Measurements from ENCODE around the gene MARCKSL1. TPM values are rescaled to one million over a fixed set of nuclear protein-coding genes. Genes with fewer than 3 reads are reported as not detected.
"Not testable (repeated sequence)": the region's sequence is repeated elsewhere in the genome, so short reads cannot be mapped to it uniquely, and the experiment has no call there.

Gene MARCKSL1
- total RNA-seq, 2 donors from 2014 or later = 12.9 to 34.5 TPM

DNA sequence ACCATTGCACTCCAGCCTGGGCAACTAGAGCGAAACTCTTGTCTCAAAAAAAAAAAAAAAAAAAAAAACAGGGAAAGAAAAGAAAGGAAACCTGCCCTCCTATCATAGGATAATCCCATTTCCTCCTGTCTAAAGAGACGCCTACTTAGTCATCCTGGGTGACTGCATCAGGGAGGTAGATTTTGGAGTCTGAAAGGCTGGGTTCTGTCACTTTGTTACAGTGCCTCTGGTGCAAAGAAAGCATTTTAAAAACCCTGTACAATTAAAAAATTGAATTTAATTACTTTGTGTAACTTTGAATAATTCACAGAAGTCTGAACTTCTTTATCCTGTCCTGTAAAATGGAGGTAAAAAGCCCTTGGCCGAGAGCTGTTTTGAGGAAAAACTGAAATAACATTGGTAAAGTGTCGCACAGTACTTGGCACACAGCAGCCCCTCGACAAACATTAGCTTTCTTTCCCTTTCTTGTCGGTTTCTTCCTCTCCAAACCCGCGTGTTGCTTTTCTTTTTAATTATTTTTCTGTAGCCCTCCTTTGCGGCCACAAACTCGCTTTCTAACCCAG, 44.8 kb downstream of the MARCKSL1 start:
- TF ChIP-seq CTCF (IDR thresholded peaks at IDR 0.05) (no peak), POLR2A (IDR thresholded peaks at IDR 0.05) (no peak)
- Histone ChIP-seq H3K36me3 (replicated peaks in 1 of 2; ENCODE audit: insufficient read depth in 1 of 2, low read depth in 2 of 2) (no peaks in the 10 kb centered on the region), H3K27me3 (no peaks in the 10 kb centered on the region), H3K4me3 (peak overlapping the region in 1 of 2 donors; percentile 67), H3K9me3 (no peaks in the 10 kb centered on the region), H3K4me1 (peaks cover 29% of the 10 kb centered on the region), H3K27ac (peak overlapping the region; percentile 68 to 91 (median 86))
- DNase-seq (no peak), ATAC-seq (no peak)
- intact Hi-C loops (cut with DNase I) = loop anchor here (10.0 kb wide), 1 partner anchor 56 kb away; no protein-coding TSS in a partner anchor
- 38 to 39% methylated on average over 10 of the region's 10 CpGs for WGBS, 2 donors

- no peak for DNase-seq
- no peaks in the 10 kb centered on the region for H3K27me3 ChIP-seq
- 95 to 96% methylated on average over 7 of the region's 7 CpGs for WGBS, 2 donors
- H3K9me3 ChIP-seq = no peaks in the 10 kb centered on the region
- no peak for ATAC-seq
- peaks cover 29% of the 10 kb centered on the region for H3K4me1 ChIP-seq
- H3K36me3 ChIP-seq (replicated peaks in 1 of 2; ENCODE audit: insufficient read depth in 1 of 2, low read depth in 2 of 2) = no peaks in the 10 kb centered on the region
- no peak overlapping the region for H3K27ac ChIP-seq
- intact Hi-C loops (cut with DNase I) = no loop called here
- no peak overlapping the region for H3K4me3 ChIP-seq
- no peak for TF ChIP-seq CTCF (IDR thresholded peaks at IDR 0.05)
- no peak for TF ChIP-seq POLR2A (IDR thresholded peaks at IDR 0.05)
Measured at GRCh38 chr1:32289256-32289655, 46.8 kb downstream of the MARCKSL1 start.

GRCh38 chr1:32286763-32287162, 49.3 kb downstream of the MARCKSL1 start:
- Histone ChIP-seq H3K4me3 (no peak overlapping the region), H3K27ac (no peak overlapping the region), H3K27me3 (no peaks in the 10 kb centered on the region), H3K9me3 (no peaks in the 10 kb centered on the region), H3K36me3 (replicated peaks in 1 of 2; ENCODE audit: insufficient read depth in 1 of 2, low read depth in 2 of 2) (no peaks in the 10 kb centered on the region), H3K4me1 (peaks cover 18% of the 10 kb centered on the region)
- 93 to 97% methylated on average over 4 of the region's 4 CpGs for WGBS, 2 donors
- ATAC-seq (no peak), DNase-seq (no peak)
- intact Hi-C loops (cut with DNase I) = no loop called here
- TF ChIP-seq POLR2A (IDR thresholded peaks at IDR 0.05) (no peak), CTCF (IDR thresholded peaks at IDR 0.05) (no peak)

- intact Hi-C loops (cut with DNase I) = no loop called here
- Histone ChIP-seq H3K9me3 (no peaks in the 10 kb centered on the region), H3K27me3 (no peaks in the 10 kb centered on the region), H3K36me3 (replicated peaks in 1 of 2; ENCODE audit: insufficient read depth in 1 of 2, low read depth in 2 of 2) (no peaks in the 10 kb centered on the region), H3K27ac (no peak overlapping the region), H3K4me3 (no peak overlapping the region), H3K4me1 (peaks cover 8% of the 10 kb centered on the region)
- DNase-seq = no peak
- WGBS, 2 donors = 75 to 89% methylated on average over 2 to 3 of the region's 3 CpGs
- no peak for ATAC-seq
- TF ChIP-seq CTCF (IDR thresholded peaks at IDR 0.05) (no peak), POLR2A (IDR thresholded peaks at IDR 0.05) (no peak)
Measured at GRCh38 chr1:32285658-32286057, 50.4 kb downstream of the MARCKSL1 start.

GRCh38 chr1:32284777-32285176, 51.3 kb downstream of the MARCKSL1 start:
- H3K4me3 ChIP-seq; intact Hi-C loops (cut with DNase I); H3K36me3 ChIP-seq (replicated peaks in 1 of 2; ENCODE audit: insufficient read depth in 1 of 2, low read depth in 2 of 2); H3K27me3 ChIP-seq; H3K9me3 ChIP-seq; ATAC-seq; H3K27ac ChIP-seq; H3K4me1 ChIP-seq; DNase-seq: not testable (repeated sequence)
- 77 to 79% methylated on average over 7 to 8 of the region's 8 CpGs for WGBS, 2 donors

Small RNA genes within 50 kb of the gene (small RNA-seq; reads per million reads assigned to genes)
- not detected for gene RF00019

Other genes with a start within 250 kb of the MARCKSL1 start
- 10 to 100 TPM; 15.8 to 20.5 TPM for gene KPNA6, start 228.2 kb downstream of the MARCKSL1 start, total RNA-seq
- gene TXLNA, start 156.6 kb downstream of the MARCKSL1 start, total RNA-seq = 10 to 100 TPM; 20.0 to 23.4 TPM
- gene CCDC28B, start 135.6 kb downstream of the MARCKSL1 start, total RNA-seq = 1 to 10 TPM; 2.9 to 3.6 TPM
- gene IQCC, start 130.6 kb downstream of the MARCKSL1 start, total RNA-seq = 1 to 10 TPM; 1.8 to 5.3 TPM
- gene DCDC2B, start 127.1 kb downstream of the MARCKSL1 start, total RNA-seq = not detected
- gene TMEM234, start 113.9 kb downstream of the MARCKSL1 start, total RNA-seq = 10 to 100 TPM; 16.3 to 20.8 TPM
- gene EIF3I, start 113.8 kb downstream of the MARCKSL1 start, total RNA-seq = 10 to 100 TPM; 69.5 to 81.7 TPM
- 1 to 10 TPM in 1 of 2 donors, not detected in 1; 4.9 TPM for gene FAM167B, start 89.0 kb downstream of the MARCKSL1 start, total RNA-seq
- 1 to 10 TPM in 1 of 2 donors, not detected in 1; 1.6 TPM for gene LCK, start 85.0 kb downstream of the MARCKSL1 start, total RNA-seq
- 10 to 100 TPM; 32.7 to 50.4 TPM for gene HDAC1, start 44.1 kb downstream of the MARCKSL1 start, total RNA-seq
- 10 to 100 TPM in 1 of 2 donors, 1 to 10 TPM in 1; 3.6 to 15.6 TPM for gene FAM229A, start 26.3 kb upstream of the MARCKSL1 start, total RNA-seq
- gene TSSK3, start 26.3 kb upstream of the MARCKSL1 start, total RNA-seq = 10 to 100 TPM in 1 of 2 donors, 1 to 10 TPM in 1; 1.8 to 12.2 TPM
- gene BSDC1, start 58.2 kb upstream of the MARCKSL1 start, total RNA-seq = 10 to 100 TPM; 53.2 to 83.7 TPM
- gene ZBTB8B, start 128.8 kb upstream of the MARCKSL1 start, total RNA-seq = under 1 TPM in 1 of 2 donors, not detected in 1; 0.26 TPM
- 1 to 10 TPM; 3.0 to 3.9 TPM for gene ZBTB8A, start 203.2 kb upstream of the MARCKSL1 start, total RNA-seq

Measured in body of pancreas (tissue), 4 donors.